Activated effector memory CD4-positive, alpha-beta T cell treated with Interleukin-2 at 50 U/mL for 16 hours (primary cell): ENCODE measurements around the gene HNF4A.

ENCODE experiments used
- DNase-seq: peaks from one replicate; pipeline ENCODE4 v3.0.0-alpha.2; 2020

HNF4A gene

GRCh38 chr20:44475694-44476560, 120.4 kb downstream of the HNF4A start, which contains the start of gene TTPAL:
TSS of gene TTPAL (plus strand) at chr20:44475874. CDS start at chr20:44480000, 4,126 bp downstream.
- DNase-seq = peak; percentile 84

GRCh38 chr20:44477151-44477550, 121.7 kb downstream of the HNF4A start:
- no peak for DNase-seq

- DNase-seq = no peak
Measured at GRCh38 chr20:44478206-44478605, 122.7 kb downstream of the HNF4A start.

- DNase-seq = no peak
Measured at GRCh38 chr20:44479643-44480042, 124.1 kb downstream of the HNF4A start.

GRCh38 chr20:44480097-44480496, 124.6 kb downstream of the HNF4A start:
- no peak for DNase-seq

- DNase-seq = no peak
Measured at GRCh38 chr20:44481719-44482416, 126.4 kb downstream of the HNF4A start.

GRCh38 chr20:44483112-44483511, 127.6 kb downstream of the HNF4A start:
- DNase-seq = no peak
